ENCODE data around the gene CENPO.

Gene CENPO

DNA sequence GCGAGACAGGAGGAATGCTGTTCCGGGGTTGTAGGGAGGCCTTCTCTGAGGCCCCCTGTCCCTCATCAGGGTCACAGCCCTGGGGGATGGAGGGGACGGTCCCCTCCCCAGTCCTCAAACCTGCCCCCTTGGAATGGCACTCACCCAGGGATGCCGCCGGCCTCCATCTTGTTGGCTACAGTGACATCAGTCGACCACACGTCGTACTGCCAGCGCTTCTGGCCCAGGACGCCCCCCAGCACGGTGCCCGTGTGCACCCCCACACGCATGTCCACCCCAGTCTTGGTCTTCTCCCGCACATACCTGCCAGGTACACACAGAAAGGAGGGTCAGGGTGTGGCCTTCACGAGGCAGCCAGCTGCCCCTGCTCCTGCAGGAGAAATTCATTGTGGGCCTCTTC, 46.5 kb downstream of the CENPO start:
- Histone ChIP-seq H3K4me1 (ENCODE audit: control insufficient read depth, insufficient read depth, low read length, unreplicated experiment) (no peaks in the 10 kb centered on the region), H3K36me3 (ENCODE audit: insufficient read depth, low read length) (no peaks in the 10 kb centered on the region), H3K79me2 (ENCODE audit: control insufficient read depth, insufficient read depth, low read length, unreplicated experiment) (no peaks in the 10 kb centered on the region), H3K4me3 (ENCODE audit: low read depth, low read length) (no peak overlapping the region), H2AFZ (ENCODE audit: low read length, unreplicated experiment) (no peak overlapping the region), H3K27ac (ENCODE audit: low read depth, low read length) (no peak overlapping the region), H3K27me3 (ENCODE audit: insufficient read depth, low read length) (no peaks in the 10 kb centered on the region)

DNA sequence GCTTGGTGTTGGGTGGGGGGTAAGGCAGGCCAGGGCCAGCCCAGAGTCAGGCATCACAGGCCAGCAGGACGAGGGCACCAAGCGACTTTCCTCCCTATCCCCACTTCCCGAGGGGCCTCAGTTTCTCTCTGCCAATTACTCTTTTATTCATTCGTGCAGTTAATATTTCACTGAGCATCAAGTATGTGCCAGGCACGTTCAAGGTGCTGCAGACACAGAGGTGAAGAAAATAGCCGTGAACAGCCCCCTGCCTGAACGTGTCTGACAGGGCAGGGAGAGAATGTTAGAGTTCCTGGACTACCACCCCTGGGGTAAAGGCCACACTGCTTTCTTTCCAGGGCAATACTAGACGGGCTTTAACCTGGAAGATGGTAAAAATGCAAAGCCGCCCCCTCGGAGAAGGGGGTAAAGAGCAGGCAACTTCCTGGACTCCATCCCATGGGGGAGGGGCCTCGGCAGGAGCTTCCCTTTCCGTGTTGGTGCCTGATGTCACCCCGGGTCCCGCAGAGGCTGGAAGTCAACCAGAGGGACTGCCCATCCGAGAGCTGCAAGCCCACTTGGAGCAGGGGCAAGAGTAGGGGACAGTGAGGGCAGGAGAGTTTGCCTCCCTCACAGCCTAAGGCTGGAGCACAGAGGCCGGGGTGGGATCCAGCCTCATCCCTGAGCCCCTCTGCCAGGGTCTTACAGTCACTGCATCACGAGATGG, 47.1 kb downstream of the CENPO start:
- Histone ChIP-seq H3K27me3 (ENCODE audit: insufficient read depth, low read length) (no peaks in the 10 kb centered on the region), H3K4me3 (ENCODE audit: low read depth, low read length) (no peak overlapping the region), H3K79me2 (ENCODE audit: control insufficient read depth, insufficient read depth, low read length, unreplicated experiment) (no peaks in the 10 kb centered on the region), H3K27ac (ENCODE audit: low read depth, low read length) (no peak overlapping the region), H3K36me3 (ENCODE audit: insufficient read depth, low read length) (no peaks in the 10 kb centered on the region), H3K4me1 (ENCODE audit: control insufficient read depth, insufficient read depth, low read length, unreplicated experiment) (no peaks in the 10 kb centered on the region), H2AFZ (ENCODE audit: low read length, unreplicated experiment) (no peak overlapping the region)

DNA sequence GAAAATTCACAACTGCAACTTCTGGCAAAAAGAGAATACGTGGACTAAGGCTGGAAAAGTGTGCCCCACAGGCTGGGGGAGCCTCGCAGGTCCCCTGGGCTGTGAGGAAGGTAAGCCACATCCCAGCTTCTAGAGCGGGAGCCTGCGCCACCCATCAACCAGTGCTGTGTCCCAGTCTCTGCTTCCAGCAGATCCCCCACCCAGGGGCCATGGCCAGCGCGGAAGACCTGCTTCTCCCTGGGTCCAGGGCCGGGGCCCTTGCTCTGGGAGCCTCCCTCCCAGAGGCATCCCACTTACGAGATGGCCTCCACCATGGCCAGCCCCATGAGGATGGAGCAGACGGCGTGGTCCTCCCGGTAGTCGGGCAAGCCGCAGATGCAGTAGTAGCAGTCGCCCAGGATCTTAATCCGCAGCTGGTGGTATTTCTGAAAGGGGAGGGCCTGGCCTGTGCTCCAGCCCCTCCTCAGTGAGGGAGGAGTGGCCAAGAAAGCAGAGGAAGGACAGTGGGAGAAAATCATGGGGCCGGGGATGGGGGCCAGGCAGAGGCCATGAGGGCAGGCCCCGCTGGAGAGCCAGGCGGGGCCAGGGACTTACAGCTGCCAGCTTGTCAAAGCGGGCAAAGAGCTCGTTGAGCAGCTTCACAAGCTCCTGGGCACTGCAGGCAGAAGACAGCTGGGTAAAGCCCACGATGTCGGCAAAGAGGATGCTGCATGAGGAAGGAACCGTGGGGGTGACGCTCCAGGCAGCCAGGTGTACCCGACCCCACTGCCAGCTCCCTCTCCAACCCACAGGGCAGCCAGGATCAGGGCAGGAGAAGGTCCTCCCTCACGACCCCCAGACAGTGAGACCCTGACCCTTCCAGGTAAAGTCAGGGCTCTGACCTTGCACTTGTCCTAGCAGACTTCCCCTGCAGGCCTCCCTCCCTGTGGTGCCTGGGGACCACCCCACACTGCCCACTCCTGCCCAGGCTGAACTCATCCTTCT, 48.0 kb downstream of the CENPO start:
- Histone ChIP-seq H3K4me1 (ENCODE audit: control insufficient read depth, insufficient read depth, low read length, unreplicated experiment) (no peaks in the 10 kb centered on the region), H3K4me3 (ENCODE audit: low read depth, low read length) (no peak overlapping the region), H3K27me3 (ENCODE audit: insufficient read depth, low read length) (no peaks in the 10 kb centered on the region), H2AFZ (ENCODE audit: low read length, unreplicated experiment) (no peak overlapping the region), H3K79me2 (ENCODE audit: control insufficient read depth, insufficient read depth, low read length, unreplicated experiment) (no peaks in the 10 kb centered on the region), H3K27ac (ENCODE audit: low read depth, low read length) (no peak overlapping the region), H3K36me3 (ENCODE audit: insufficient read depth, low read length) (no peaks in the 10 kb centered on the region)

DNA sequence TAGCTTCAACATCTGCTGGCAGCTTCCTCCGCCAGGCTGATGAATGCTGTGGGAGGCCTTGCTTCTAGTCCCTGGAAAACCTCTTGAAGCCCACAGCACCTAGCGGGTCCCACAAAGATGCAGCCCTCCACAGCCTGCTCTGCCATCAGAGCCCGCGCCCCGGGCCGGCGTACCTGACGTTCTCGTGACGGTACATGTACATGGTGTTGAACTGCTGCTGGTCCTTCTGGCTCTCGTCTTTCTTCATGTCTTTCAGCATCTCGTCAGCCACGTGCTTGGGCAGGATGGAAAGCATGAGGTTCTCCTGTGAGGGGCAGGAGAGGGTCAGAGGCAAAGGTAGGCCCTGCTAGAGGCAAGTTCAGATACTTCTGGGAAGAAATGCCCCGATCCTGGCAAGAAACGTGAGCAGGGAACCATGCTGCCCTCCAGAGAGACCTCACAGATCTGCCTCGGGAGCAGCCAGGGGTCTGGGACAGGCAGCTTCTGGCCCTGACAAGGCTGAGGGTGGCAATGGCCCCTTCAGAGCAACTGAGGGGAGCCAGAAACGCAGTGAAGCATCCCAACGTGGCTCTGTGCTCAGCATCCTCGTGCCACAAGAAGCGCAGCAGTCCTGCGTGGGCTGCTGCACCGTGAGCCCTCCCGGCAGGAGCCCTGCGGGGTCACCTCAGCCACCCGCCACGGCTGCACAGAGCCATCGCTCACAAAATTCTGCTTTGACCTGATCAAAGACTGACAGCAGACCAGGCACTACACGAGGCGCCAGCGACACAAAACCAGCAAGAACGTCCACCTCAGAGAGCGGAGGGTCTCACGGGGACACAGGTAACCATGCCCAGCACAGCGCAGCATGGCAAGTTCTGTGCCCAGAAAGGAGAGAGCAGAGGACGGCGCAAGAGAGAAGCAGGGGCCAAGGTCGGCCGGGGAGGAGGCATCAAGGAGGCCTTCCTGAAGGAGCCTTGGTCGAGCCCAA, 49.1 kb downstream of the CENPO start:
- Histone ChIP-seq H3K36me3 (ENCODE audit: insufficient read depth, low read length) (no peaks in the 10 kb centered on the region), H3K4me3 (ENCODE audit: low read depth, low read length) (no peak overlapping the region), H3K27ac (ENCODE audit: low read depth, low read length) (no peak overlapping the region), H3K4me1 (ENCODE audit: control insufficient read depth, insufficient read depth, low read length, unreplicated experiment) (no peaks in the 10 kb centered on the region), H3K79me2 (ENCODE audit: control insufficient read depth, insufficient read depth, low read length, unreplicated experiment) (no peaks in the 10 kb centered on the region), H2AFZ (ENCODE audit: low read length, unreplicated experiment) (no peak overlapping the region), H3K27me3 (ENCODE audit: insufficient read depth, low read length) (no peaks in the 10 kb centered on the region)

DNA sequence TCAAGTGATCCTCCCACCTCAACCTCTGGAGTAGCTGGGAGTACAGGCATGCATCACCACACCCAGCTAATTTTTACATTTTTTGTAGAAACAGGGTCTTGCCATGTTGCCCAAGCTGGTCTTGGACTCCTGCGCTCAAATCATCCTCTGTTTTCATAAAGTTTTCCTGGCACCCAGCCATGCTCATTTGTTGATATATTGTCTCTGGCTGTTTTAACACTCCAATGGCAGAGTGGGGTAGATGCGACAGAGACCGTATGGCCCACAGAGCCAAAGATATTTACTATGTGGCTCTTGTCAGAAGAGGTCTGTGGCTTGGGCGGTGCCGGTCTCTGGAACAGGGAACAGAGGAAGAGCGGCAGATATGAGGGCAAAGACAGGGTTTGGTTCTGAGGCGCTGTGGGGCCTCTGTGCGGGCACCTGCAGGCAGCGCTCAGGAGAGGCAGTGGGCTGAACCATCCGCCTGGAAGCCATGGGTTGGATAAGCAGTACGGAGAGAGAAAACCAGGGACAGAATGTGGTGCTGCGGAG, 50.2 kb downstream of the CENPO start:
- Histone ChIP-seq H3K27ac (ENCODE audit: low read depth, low read length) (no peak overlapping the region), H3K4me1 (ENCODE audit: control insufficient read depth, insufficient read depth, low read length, unreplicated experiment) (no peaks in the 10 kb centered on the region), H2AFZ (ENCODE audit: low read length, unreplicated experiment) (no peak overlapping the region), H3K4me3 (ENCODE audit: low read depth, low read length) (no peak overlapping the region), H3K27me3 (ENCODE audit: insufficient read depth, low read length) (no peaks in the 10 kb centered on the region), H3K36me3 (ENCODE audit: insufficient read depth, low read length) (no peaks in the 10 kb centered on the region), H3K79me2 (ENCODE audit: control insufficient read depth, insufficient read depth, low read length, unreplicated experiment) (no peaks in the 10 kb centered on the region)

DNA sequence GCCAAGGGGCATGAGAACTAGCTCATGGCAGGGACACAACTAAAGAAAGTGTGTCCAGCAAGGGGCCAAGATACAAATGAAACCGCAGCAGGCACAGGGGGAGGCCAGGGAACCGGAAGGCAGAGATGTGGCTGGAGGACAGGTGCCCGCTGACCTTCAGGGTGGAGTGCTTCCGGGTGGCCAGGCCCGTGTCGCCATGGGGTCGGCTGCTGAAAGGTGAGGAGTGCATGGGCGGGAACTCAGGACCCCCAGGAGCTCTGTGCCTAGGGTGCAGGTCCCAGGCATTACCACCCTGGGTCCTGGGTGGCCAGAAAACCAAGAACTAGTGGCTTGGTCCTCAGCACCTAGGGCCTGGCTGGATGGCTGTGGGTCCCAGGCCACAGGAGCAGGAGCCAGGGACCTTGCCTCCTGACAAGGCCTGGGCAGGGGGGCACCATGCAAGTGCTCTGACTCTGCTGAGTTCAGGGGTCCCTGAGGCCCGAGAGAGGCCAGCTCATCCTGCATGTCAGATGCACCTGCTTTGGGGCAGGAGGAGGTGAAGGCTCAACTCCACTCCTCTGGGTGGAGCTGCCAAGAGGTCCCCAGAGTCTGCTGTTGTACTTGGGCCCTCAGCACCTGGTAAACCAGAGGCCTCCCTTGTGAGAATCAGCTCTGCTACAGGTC, 50.9 kb downstream of the CENPO start:
- no peaks in the 10 kb centered on the region for H3K79me2 ChIP-seq (ENCODE audit: control insufficient read depth, insufficient read depth, low read length, unreplicated experiment)
- no peaks in the 10 kb centered on the region for H3K4me1 ChIP-seq (ENCODE audit: control insufficient read depth, insufficient read depth, low read length, unreplicated experiment)
- no peak overlapping the region for H3K4me3 ChIP-seq (ENCODE audit: low read depth, low read length)
- H3K27me3 ChIP-seq (ENCODE audit: insufficient read depth, low read length) = no peaks in the 10 kb centered on the region
- no peak overlapping the region for H2AFZ ChIP-seq (ENCODE audit: low read length, unreplicated experiment)
- no peaks in the 10 kb centered on the region for H3K36me3 ChIP-seq (ENCODE audit: insufficient read depth, low read length)
- H3K27ac ChIP-seq (ENCODE audit: low read depth, low read length) = no peak overlapping the region

DNA sequence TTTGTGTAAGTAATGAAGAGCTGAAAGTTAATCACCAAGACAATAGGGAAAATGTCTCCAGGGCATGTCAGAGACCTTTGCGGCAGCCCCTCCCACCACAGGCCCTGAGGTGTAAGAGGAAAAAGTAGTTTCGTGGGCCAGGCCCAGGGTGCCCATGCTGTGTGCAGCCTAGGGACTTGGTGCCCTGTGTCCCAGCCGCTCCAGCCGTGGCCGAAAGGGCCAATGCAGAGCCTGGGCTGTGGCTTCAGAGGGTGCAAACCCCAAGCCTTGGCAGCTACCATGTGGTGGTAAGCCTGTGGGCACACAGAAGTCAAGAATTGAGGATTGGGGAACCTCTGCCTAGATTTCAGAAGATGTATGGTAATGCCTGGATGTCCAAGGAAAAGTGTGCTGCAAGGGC, 52.5 kb downstream of the CENPO start:
- no peak overlapping the region for H3K4me3 ChIP-seq (ENCODE audit: low read depth, low read length)
- no peaks in the 10 kb centered on the region for H3K27me3 ChIP-seq (ENCODE audit: insufficient read depth, low read length)
- no peaks in the 10 kb centered on the region for H3K4me1 ChIP-seq (ENCODE audit: control insufficient read depth, insufficient read depth, low read length, unreplicated experiment)
- no peaks in the 10 kb centered on the region for H3K36me3 ChIP-seq (ENCODE audit: insufficient read depth, low read length)
- H3K27ac ChIP-seq (ENCODE audit: low read depth, low read length) = no peak overlapping the region
- no peak overlapping the region for H2AFZ ChIP-seq (ENCODE audit: low read length, unreplicated experiment)
- no peaks in the 10 kb centered on the region for H3K79me2 ChIP-seq (ENCODE audit: control insufficient read depth, insufficient read depth, low read length, unreplicated experiment)

DNA sequence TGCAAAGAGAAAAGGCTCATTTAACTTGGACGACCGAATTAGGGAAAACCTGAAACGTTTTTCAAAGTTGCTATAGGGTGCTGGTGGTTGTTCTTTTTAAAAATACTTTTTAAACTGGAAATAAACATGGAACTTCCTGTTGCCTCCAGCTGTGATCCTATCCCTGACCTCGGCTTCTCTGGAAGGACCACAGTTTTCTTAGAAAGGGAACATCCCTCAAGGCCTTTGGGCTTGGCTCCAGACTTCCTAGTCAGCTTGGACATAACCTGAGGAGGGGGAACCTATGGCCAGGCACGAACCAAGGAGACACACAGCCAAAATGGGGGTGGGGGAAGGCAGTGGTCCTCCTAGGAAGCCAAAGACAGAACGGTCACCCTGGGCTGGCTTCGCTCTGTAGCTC, 57.7 kb downstream of the CENPO start:
- Histone ChIP-seq H3K27me3 (ENCODE audit: insufficient read depth, low read length) (no peaks in the 10 kb centered on the region), H3K4me3 (ENCODE audit: low read depth, low read length) (no peak overlapping the region)

DNA sequence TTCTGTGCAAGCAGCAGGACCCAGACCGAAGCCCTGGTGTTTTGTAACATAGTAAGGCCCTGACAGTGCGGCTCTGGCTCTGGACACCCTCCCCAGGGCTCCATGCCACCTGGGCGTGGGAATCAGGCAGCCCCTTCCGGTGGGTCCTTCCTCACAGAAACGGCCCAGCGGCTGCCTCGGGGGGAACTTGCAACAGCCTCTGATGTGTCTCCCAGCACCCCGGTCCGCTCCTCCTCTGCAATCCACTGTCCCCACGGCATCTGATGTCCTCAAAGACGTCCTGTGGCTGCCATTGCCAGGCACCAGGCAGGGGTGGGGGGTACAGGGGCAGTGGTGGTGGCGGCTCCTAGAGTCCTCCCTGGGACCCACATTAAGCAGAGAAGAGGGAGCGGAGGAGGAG, 58.8 kb downstream of the CENPO start:
- no peaks in the 10 kb centered on the region for H3K79me2 ChIP-seq (ENCODE audit: control insufficient read depth, insufficient read depth, low read length, unreplicated experiment)
- H2AFZ ChIP-seq (ENCODE audit: low read length, unreplicated experiment) = no peak overlapping the region
- H3K27me3 ChIP-seq (ENCODE audit: insufficient read depth, low read length) = no peaks in the 10 kb centered on the region
- peaks cover 8% of the 10 kb centered on the region for H3K4me1 ChIP-seq (ENCODE audit: control insufficient read depth, insufficient read depth, low read length, unreplicated experiment)
- no peak overlapping the region for H3K4me3 ChIP-seq (ENCODE audit: low read depth, low read length)
- H3K36me3 ChIP-seq (ENCODE audit: insufficient read depth, low read length) = no peaks in the 10 kb centered on the region
- H3K27ac ChIP-seq (ENCODE audit: low read depth, low read length) = no peak overlapping the region

More for the DNA sequence above, 57.7 kb downstream of the CENPO start:
- H3K79me2 ChIP-seq (ENCODE audit: control insufficient read depth, insufficient read depth, low read length, unreplicated experiment) = no peaks in the 10 kb centered on the region
- no peaks in the 10 kb centered on the region for H3K36me3 ChIP-seq (ENCODE audit: insufficient read depth, low read length)
- peaks cover 5% of the 10 kb centered on the region for H3K4me1 ChIP-seq (ENCODE audit: control insufficient read depth, insufficient read depth, low read length, unreplicated experiment)
- no peak overlapping the region for H3K27ac ChIP-seq (ENCODE audit: low read depth, low read length)
- no peak overlapping the region for H2AFZ ChIP-seq (ENCODE audit: low read length, unreplicated experiment)
